Neural progenitor cell (in vitro differentiated cells): Measurements from ENCODE around the gene ZDHHC7.

Experiments
- EZH2phosphoT487 ChIP-seq: fragments of 200-600 bp; sonication (generic); IDR thresholded peaks from 2 replicates; pipeline ENCODE4 v1.6.1; 2017; ENCODE audit warnings: antibody characterized with exemption
- TF ChIP-seq, protein P1 (sequence below): fragments of 200-600 bp; sonication (generic); IDR thresholded peaks from 2 replicates; pipeline ENCODE4 v1.5.1; 2017; ENCODE audit warnings: antibody characterized with exemption, mild to moderate bottlenecking

GRCh38 chr16:84937196-84938005, 73.9 kb downstream of the ZDHHC7 start:
- TF ChIP-seq, protein P1, sequence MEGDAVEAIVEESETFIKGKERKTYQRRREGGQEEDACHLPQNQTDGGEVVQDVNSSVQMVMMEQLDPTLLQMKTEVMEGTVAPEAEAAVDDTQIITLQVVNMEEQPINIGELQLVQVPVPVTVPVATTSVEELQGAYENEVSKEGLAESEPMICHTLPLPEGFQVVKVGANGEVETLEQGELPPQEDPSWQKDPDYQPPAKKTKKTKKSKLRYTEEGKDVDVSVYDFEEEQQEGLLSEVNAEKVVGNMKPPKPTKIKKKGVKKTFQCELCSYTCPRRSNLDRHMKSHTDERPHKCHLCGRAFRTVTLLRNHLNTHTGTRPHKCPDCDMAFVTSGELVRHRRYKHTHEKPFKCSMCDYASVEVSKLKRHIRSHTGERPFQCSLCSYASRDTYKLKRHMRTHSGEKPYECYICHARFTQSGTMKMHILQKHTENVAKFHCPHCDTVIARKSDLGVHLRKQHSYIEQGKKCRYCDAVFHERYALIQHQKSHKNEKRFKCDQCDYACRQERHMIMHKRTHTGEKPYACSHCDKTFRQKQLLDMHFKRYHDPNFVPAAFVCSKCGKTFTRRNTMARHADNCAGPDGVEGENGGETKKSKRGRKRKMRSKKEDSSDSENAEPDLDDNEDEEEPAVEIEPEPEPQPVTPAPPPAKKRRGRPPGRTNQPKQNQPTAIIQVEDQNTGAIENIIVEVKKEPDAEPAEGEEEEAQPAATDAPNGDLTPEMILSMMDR = no peak
- no peak for TF ChIP-seq EZH2phosphoT487
